NOMO-1 treated with dmso at 0.1 percent for 144 hours (cell line): Measurements from ENCODE around the gene EIF4E3.

Experiments used
- DNase-seq: peaks from one replicate; lab custom pipeline; 2025; ENCODE audit not compliant: unreplicated experiment; lab: John Stamatoyannopoulos, UW

Gene EIF4E3

GRCh38 chr3:71651625-71652024 lies 73.6 kb downstream of the EIF4E3 start:
- DNase-seq: no peak

- DNase-seq: no peak
Measured at GRCh38 chr3:71650372-71650771, 74.8 kb downstream of the EIF4E3 start.

- no peak for DNase-seq
Measured at GRCh38 chr3:71649757-71650156, 75.4 kb downstream of the EIF4E3 start.

GRCh38 chr3:71647751-71648150 lies 77.5 kb downstream of the EIF4E3 start:
- DNase-seq: no peak

GRCh38 chr3:71646971-71647370 lies 78.2 kb downstream of the EIF4E3 start:
- no peak for DNase-seq

GRCh38 chr3:71645140-71645539 lies 80.1 kb downstream of the EIF4E3 start:
- no peak for DNase-seq

- DNase-seq: no peak
Measured at GRCh38 chr3:71641674-71642073, 83.5 kb downstream of the EIF4E3 start.

- DNase-seq: peak; percentile 39
Measured at GRCh38 chr3:71640331-71640983, 84.7 kb downstream of the EIF4E3 start.

- no peak for DNase-seq
Measured at GRCh38 chr3:71636482-71636881, 88.7 kb downstream of the EIF4E3 start.

- DNase-seq: no peak
Measured at GRCh38 chr3:71636001-71636400, 89.2 kb downstream of the EIF4E3 start.

GRCh38 chr3:71634671-71635070 lies 90.5 kb downstream of the EIF4E3 start:
- no peak for DNase-seq

- DNase-seq: peak; percentile 59
Measured at GRCh38 chr3:71629711-71630110, 95.5 kb downstream of the EIF4E3 start.

GRCh38 chr3:71629289-71629688 lies 95.9 kb downstream of the EIF4E3 start:
- DNase-seq: no peak

- DNase-seq: no peak
Measured at GRCh38 chr3:71628522-71628921, 96.7 kb downstream of the EIF4E3 start.

- DNase-seq: no peak
Measured at GRCh38 chr3:71625676-71626075, 99.5 kb downstream of the EIF4E3 start.
